Activated naive CD4-positive, alpha-beta T cell treated with anti-CD3 and anti-CD28 coated beads, Interleukin-2, amount 50 U/mL, for 24 hours (primary cell): ENCODE measurements around the gene ZNF786.
"Not testable (repeated sequence)": the region's sequence is repeated elsewhere in the genome, so short reads cannot be mapped to it uniquely, and the experiment has no call there.

Experiments used
- H3K27ac Mint-ChIP-seq: one replicate; pipeline ENCODE4 v1.8.0; 2021; ENCODE audit warnings: mild to moderate bottlenecking, mixed read lengths
- H3K27me3 Mint-ChIP-seq: one replicate; pipeline ENCODE4 v1.8.0; 2021; ENCODE audit warnings: mixed read lengths
- H3K36me3 Mint-ChIP-seq: one replicate; pipeline ENCODE4 v1.8.0; 2021; ENCODE audit warnings: mixed read lengths
- H3K4me1 Mint-ChIP-seq: one replicate; pipeline ENCODE4 v1.8.0; 2021; ENCODE audit warnings: mixed read lengths
- H3K4me3 Mint-ChIP-seq: one replicate; pipeline ENCODE4 v1.8.0; 2021; ENCODE audit warnings: mild to moderate bottlenecking, mixed read lengths
- H3K9me3 Mint-ChIP-seq: one replicate; pipeline ENCODE4 v1.8.0; 2021; ENCODE audit warnings: mixed read lengths

ZNF786 gene

DNA sequence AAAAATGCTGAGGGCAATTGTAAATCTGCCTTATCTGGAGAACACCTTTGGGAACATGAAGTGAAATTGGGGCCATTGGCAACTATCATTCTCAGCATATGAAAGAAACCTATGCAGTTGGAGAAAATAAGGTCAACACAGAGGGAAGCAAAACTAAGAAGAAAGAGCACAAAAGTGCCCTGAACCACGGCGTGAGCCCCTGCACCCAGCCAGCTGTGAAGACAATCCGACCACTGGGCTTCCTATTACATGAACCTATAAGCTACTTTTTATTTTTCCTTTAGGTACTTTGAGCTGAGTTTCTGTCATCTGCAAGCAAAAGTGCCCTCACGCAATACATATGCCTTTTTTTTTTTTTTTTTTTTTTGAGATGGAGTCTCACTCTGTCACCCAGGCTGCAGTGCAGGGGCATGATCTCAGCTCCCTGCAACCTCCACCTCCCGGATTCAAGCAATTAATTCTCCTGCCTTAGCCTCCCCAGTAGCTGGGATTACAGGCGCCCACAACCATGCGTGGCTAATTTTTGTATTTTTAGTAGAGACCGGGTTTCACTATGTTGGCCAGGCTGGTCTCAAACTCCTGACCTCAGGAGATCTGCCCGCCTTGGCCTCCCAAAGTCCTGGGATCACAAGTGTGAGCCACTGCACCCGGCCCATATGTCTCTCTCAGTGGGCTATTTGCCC lies 28.2 kb downstream of the ZNF786 start:
- not testable (repeated sequence) for H3K27ac Mint-ChIP-seq, H3K36me3 Mint-ChIP-seq, H3K4me1 Mint-ChIP-seq, H3K27me3 Mint-ChIP-seq, H3K4me3 Mint-ChIP-seq, H3K9me3 Mint-ChIP-seq

DNA sequence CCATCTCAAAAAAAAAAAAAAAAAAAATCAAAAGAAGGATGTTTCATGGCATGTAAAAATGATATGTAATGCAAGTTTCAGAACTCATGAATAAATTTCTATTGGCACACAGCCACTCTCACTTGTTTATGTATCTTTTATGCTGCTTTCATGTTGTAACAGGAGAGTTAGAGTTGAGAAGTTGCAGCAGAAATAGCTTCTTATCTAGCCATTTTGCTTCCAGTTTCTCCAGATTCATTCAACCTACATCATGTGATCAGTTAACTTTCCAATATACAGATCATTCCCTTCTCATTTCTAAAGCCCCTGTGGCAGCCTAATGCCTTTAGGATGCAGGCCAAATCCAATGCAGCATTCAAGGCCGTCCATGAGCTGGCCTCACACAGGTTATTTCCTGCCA lies 30.4 kb downstream of the ZNF786 start:
- no peaks in the 10 kb centered on the region for H3K27me3 Mint-ChIP-seq
- H3K27ac Mint-ChIP-seq: no peak overlapping the region
- H3K4me1 Mint-ChIP-seq: peaks cover 3% of the 10 kb centered on the region
- no peak overlapping the region for H3K4me3 Mint-ChIP-seq
- H3K9me3 Mint-ChIP-seq: no peaks in the 10 kb centered on the region
- H3K36me3 Mint-ChIP-seq: no peaks in the 10 kb centered on the region

DNA sequence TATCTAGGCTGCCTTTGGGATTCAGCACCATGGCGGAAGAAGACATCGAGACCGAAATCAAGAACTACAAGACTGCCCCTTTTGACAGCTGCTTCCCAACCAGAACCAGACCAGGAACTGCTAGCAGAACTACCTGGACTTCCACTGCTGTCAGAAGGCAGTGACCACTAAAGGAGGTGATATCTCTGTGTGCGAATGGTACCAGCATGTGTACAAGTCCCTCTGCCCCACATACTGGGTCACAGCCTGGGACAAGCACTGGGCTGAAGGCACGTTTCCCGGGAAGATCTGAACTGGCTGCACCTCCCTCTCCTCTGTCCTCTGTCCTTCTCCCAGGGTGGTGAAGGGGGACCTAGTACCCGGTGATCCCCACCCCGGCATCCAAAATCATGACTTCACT lies 36.6 kb downstream of the ZNF786 start:
- Mint-ChIP-seq H3K4me3 (no peak overlapping the region), H3K27ac (no peak overlapping the region), H3K36me3 (no peaks in the 10 kb centered on the region), H3K9me3 (no peaks in the 10 kb centered on the region), H3K4me1 (no peaks in the 10 kb centered on the region), H3K27me3 (no peaks in the 10 kb centered on the region)

DNA sequence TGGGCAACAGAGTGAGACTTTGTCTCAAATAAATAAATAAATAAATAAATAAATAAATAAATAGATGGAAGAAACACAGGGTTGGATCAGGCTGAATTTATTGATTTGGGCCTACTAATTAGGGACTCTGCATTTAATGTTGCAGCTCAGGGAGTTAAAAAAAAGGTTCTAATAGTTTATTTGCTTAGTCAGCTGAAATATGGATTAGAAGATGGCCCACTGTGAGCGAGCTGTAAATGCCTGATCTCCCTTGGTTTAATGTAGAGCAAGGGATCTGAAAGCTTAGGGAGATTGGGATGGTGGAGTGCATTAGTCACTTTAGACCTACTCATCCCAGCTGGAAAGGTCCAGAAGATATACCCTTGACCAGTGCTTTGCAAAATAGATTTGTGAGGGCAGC lies 37.1 kb downstream of the ZNF786 start:
- Mint-ChIP-seq H3K4me3 (no peak overlapping the region), H3K27me3 (no peaks in the 10 kb centered on the region), H3K27ac (no peak overlapping the region), H3K4me1 (no peaks in the 10 kb centered on the region), H3K36me3 (no peaks in the 10 kb centered on the region), H3K9me3 (no peaks in the 10 kb centered on the region)

DNA sequence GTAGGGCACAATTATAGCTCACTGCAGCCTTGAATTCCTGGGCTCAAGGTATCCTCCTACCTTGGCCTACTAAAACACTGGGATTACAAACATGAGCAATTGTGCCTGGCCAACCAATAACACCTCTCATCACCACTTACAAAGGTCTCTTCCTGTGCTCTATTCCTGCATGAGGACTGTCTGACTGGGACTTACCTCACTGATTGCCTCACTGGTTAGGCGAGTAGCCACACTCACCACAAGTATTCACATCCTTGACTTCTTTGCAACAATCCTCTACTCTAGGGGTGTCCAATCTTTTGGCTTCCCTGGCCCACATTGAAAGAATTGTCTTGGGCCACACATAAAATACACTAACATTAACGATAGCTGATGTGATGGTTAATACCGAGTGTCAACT lies 39.6 kb downstream of the ZNF786 start:
- Mint-ChIP-seq H3K27me3 (no peaks in the 10 kb centered on the region), H3K27ac (no peak overlapping the region), H3K4me3 (no peak overlapping the region), H3K9me3 (no peaks in the 10 kb centered on the region), H3K36me3 (no peaks in the 10 kb centered on the region), H3K4me1 (no peaks in the 10 kb centered on the region)

DNA sequence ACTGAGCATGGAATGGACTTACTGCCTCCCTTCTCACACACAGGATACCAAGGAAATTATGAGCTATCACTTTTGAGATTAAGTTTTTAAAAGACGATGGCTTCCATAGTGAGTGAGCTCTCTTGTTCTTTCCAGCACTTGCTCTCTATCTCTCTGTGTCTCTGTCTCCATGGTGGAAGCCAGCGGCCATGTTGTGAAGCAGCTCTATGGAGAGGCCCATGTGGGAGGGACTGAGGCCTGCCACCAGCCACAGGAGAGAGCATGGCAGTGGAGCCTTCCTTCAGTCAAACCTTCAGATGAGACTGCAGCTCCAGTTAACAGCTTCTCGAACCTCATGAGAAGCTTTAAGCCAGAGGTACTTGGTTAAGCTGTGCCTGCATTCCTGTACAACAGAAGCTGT lies 41.7 kb downstream of the ZNF786 start:
- Mint-ChIP-seq H3K4me1 (no peaks in the 10 kb centered on the region), H3K36me3 (no peaks in the 10 kb centered on the region), H3K27ac (no peak overlapping the region), H3K27me3 (no peaks in the 10 kb centered on the region), H3K4me3 (no peak overlapping the region), H3K9me3 (no peaks in the 10 kb centered on the region)

DNA sequence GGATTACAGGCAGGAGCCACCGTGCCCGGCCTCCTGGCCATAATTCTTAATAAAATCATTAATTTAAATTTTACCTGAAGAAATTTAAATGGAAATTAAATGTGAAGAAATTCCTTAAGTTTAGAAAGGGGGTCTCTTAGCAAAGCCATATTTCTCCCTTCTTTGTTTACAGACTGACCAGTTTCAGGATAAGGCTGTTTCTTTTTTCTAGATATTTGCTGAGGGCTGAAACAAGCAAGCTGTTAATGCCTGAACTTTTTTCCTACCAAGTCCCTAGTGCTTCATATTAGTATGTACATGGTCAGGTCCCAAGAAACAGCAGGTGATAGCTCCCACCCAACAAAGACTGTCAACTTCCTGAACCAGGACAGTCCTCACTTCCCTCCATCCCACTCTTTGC lies 44.1 kb downstream of the ZNF786 start:
- Mint-ChIP-seq H3K27me3 (no peaks in the 10 kb centered on the region), H3K27ac (no peak overlapping the region), H3K4me1 (no peaks in the 10 kb centered on the region), H3K9me3 (no peaks in the 10 kb centered on the region), H3K4me3 (no peak overlapping the region), H3K36me3 (no peaks in the 10 kb centered on the region)

DNA sequence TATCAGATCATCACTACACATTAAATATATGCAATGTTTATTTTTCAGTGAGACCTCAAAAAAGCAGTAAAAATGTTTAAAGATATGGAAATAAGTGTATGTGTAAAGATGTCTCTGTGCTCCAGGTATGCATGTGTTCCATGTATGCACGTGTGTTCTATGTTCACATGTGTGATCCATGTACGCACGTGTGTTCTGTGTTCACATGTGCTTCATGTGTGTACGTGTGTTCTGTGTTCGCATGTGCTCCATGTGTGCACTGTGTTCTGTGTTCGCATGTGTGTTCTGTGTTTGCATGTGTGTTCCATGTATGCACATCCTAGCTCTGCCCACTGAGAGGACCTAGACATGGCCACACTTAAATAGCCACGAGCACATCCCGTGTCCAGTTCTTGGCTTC lies 46.6 kb downstream of the ZNF786 start:
- H3K27ac Mint-ChIP-seq: no peak overlapping the region
- H3K9me3 Mint-ChIP-seq: no peaks in the 10 kb centered on the region
- no peaks in the 10 kb centered on the region for H3K36me3 Mint-ChIP-seq
- no peaks in the 10 kb centered on the region for H3K4me1 Mint-ChIP-seq
- no peaks in the 10 kb centered on the region for H3K27me3 Mint-ChIP-seq
- no peak overlapping the region for H3K4me3 Mint-ChIP-seq

DNA sequence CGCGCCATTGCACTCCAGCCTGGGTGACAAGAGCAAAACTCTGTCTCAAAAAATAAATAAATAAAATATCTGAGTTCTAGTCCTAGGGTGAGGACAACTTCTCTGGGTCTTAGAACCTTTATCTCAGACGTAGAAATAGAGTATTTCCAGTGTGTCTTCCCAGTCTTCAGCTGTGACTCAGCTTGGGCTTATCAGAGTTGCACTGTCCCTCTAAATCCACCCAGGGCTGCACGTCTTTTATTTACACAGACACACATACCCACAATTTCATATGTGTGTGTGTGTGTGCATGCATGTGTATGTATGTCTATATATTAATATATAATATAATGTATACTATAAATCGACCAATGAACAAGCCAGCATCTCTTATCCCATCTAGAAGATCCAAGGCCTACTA lies 49.2 kb downstream of the ZNF786 start:
- Mint-ChIP-seq H3K9me3 (no peaks in the 10 kb centered on the region), H3K4me3 (no peak overlapping the region), H3K4me1 (no peaks in the 10 kb centered on the region), H3K27ac (no peak overlapping the region), H3K27me3 (no peaks in the 10 kb centered on the region), H3K36me3 (no peaks in the 10 kb centered on the region)

DNA sequence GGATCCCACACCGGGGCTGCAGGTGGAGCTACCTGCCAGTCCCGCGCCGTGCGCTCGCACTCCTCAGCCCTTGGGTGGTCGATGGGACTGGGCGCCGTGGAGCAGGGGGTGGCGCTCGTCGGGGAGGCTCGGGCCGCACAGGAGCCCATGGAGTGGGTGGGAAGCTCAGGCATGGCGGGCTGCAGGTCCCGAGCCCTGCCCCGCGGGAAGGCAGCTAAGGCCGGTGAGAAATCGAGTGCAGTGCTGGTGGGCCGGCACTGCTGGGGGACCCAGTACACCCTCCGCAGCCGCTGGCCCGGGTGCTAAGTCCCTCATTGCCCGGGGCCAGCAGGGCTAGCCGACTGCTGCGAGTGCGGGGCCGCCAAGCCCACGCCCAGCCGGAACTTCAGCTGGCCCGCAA lies 51.9 kb downstream of the ZNF786 start:
- H3K36me3 Mint-ChIP-seq, H3K9me3 Mint-ChIP-seq, H3K4me3 Mint-ChIP-seq, H3K4me1 Mint-ChIP-seq, H3K27ac Mint-ChIP-seq, H3K27me3 Mint-ChIP-seq: not testable (repeated sequence)

DNA sequence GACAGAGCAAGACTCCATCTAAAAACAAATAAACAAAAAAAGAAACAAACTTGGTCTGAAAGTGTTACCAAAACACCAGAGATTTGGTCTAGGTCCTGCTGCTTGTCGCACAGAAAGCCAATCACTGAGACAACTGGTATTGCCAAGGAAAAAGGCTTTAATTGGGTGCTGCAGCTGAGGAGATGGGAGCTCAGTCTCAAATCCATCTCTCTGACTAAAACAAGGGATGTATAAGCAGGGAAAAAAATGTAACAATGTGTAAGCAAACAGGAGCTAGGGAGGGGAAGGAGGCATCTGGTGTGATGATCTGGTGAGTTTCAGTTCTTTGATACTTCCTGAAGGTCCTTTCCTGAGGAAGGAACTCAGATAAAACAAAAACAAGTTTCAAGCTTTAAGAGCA lies 53.8 kb downstream of the ZNF786 start:
- Mint-ChIP-seq H3K4me3 (no peak overlapping the region), H3K4me1 (no peaks in the 10 kb centered on the region), H3K27me3 (no peaks in the 10 kb centered on the region), H3K36me3 (peaks cover 2% of the 10 kb centered on the region), H3K27ac (no peak overlapping the region), H3K9me3 (no peaks in the 10 kb centered on the region)

DNA sequence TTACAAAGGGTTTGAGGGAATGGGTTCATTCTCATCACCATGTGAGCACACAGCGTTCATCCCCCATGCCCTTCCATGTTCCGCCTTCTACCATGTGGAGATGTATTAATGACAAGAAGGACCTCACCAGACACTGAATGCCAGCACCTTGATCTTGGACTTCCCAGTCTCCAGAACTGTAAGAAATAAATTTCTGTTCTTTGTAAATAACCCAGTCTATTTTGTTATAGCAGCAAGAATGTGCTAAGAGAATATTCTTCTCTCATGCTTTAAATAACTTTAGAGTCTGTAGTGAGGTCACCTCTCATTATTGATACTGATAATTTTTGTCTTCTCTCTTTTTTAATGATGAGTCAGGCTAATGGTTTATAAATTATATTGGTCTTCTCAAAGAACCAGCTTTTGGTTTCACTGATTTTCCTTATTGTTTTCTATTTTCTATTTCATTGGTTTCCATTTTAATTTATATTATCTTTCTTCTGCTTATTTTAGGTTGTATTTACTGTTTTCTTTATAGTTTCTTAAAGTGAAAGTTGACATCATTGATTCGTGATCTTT lies 59.1 kb downstream of the ZNF786 start:
- Mint-ChIP-seq H3K9me3 (no peaks in the 10 kb centered on the region), H3K27ac (peak overlapping the region; percentile 52), H3K36me3 (peaks cover 2% of the 10 kb centered on the region)

DNA sequence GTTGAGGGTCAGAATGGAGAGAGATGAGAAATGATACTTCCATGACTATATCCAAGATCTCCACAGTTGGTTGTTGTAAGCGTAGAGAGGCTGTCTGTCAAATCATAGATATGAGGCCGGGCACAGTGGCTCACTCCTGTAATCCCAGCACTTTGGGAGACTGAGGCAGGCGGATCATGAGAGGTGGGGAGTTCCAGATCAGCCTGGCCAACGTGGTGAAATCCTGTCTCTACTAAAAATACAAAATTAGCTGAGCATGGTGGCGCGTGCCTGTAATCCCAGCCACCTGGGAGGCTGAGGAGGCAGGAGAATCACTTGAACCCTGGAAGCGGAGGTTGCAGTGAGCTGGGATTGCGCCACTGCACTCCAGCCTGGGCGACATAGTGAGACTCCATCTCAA lies 60.1 kb downstream of the ZNF786 start:
- H3K4me1 Mint-ChIP-seq: peaks cover 25% of the 10 kb centered on the region
- not testable (repeated sequence) for H3K9me3 Mint-ChIP-seq, H3K27me3 Mint-ChIP-seq, H3K4me3 Mint-ChIP-seq, H3K27ac Mint-ChIP-seq, H3K36me3 Mint-ChIP-seq

More for the DNA sequence above, 59.1 kb downstream of the ZNF786 start:
- Mint-ChIP-seq H3K4me1 (peaks cover 15% of the 10 kb centered on the region), H3K27me3 (no peaks in the 10 kb centered on the region), H3K4me3 (no peak overlapping the region)

DNA sequence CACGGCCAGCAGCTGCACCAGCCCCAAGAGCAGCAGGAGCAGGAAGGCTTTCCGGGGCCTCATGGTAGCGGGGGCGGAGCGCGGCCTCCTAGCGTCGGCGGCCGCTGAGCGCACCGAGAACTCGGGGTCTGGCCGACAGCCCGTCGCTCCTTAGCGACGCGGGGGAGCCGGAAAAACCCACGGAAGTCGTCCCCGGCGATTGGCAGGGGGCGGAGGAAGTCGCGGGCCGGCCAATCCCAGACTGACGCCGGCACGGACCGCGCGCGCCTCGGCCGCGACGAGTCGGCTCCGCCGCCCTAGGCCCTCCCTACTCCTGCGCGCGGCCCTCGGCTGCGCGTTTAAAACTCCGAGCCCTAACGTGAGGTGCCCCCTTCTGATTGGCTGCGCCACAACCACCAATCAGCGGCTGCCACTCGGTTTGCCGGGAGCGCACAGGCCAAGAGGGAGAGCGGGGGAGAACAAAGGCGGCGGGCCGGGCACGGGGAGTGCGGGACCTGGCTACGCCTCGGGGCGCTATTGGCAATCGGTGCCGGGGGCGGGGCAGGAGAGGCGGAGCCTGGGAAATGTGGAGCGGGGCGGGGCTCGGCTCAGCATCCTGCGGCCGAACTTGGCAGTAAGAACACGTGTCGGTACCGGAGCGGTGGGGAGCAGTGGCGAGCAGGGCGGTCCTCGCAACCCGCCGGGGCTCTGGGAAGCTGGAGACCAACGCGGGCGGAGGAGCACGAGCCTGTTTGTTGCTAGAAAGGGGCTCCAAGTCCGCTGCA lies 62.0 kb downstream of the ZNF786 start, which contains the start of gene PDIA4:
Gene PDIA4 (minus strand): TSS at position 160 of the 764 bp plus-strand sequence. CDS start 97 bp downstream, at position 63.
- Mint-ChIP-seq H3K4me3 (peak within 1 kb of the TSS; percentile 91), H3K27ac (peak within 1 kb of the TSS; percentile 93), H3K9me3 (no peaks in the 10 kb centered on the region), H3K4me1 (peaks cover 35% of the 10 kb centered on the region), H3K36me3 (peaks cover 6% of the 10 kb centered on the region), H3K27me3 (no peaks in the 10 kb centered on the region)

DNA sequence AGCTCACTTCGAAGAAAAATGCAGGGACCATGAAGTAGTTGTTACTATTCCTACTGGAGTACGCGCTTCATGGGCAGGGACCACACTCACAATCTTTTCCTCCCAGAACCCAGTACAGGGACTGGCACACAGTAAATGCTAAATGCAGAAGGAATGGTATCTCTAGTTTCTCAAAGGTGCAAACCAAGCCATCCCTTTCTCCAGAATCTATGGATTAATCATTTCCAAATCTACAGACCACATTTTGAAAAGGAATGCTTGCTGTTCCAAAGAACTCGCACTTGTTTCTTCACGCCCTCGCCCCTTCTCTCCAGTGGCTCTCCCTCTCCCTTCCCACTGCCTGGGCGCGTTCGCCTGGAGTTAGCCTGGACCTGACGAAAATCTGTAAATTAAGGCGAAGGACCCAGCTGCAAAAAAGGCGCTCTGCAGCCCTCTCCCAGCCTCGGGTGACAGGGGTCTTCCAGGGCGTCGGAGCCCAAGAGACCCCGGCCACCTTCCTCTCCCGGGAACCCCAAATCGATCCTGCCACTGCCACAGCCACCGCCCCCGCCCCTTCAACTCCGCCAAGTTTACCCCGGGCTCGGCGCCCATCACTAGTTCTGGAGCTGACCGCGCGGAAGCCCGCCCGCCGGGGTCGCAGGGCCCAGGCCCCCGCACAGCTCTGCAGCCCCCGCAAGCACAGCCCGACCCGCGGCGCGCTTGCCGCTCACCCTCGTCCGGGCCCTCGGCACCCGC lies 62.7 kb downstream of the ZNF786 start:
- peaks cover 42% of the 10 kb centered on the region for H3K4me1 Mint-ChIP-seq
- H3K4me3 Mint-ChIP-seq: peak overlapping the region; percentile 91
- H3K9me3 Mint-ChIP-seq: no peaks in the 10 kb centered on the region
- H3K27ac Mint-ChIP-seq: peak overlapping the region; percentile 86
- peaks cover 6% of the 10 kb centered on the region for H3K36me3 Mint-ChIP-seq
- no peaks in the 10 kb centered on the region for H3K27me3 Mint-ChIP-seq

DNA sequence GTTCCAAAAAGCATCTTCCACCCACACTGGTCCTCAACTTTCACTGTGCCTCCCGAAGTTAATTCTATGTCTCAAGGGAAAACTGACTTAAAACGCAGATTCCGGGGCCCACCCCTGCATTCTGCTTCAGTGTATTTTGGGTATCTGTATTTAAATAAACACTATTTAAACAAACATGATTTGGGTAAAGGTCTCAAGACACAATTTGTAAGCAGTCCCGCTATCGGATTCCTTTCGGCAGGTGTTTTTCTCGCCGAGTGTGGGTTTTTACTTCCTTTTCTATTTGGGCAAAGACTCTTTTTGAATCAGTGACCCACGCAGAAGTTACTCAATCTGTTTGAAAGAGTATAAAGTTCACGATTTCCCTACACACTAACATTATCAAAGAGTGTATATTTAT lies 63.5 kb downstream of the ZNF786 start:
- Mint-ChIP-seq H3K27ac (peak overlapping the region; percentile 86), H3K4me1 (peaks cover 44% of the 10 kb centered on the region), H3K36me3 (peaks cover 6% of the 10 kb centered on the region), H3K27me3 (no peaks in the 10 kb centered on the region), H3K9me3 (no peaks in the 10 kb centered on the region), H3K4me3 (peak overlapping the region; percentile 91)
